ENCODE results near the gene ITGBL1.
"Not testable (repeated sequence)": the region's sequence is repeated elsewhere in the genome, so short reads cannot be mapped to it uniquely, and the experiment has no call there.

Gene ITGBL1

DNA sequence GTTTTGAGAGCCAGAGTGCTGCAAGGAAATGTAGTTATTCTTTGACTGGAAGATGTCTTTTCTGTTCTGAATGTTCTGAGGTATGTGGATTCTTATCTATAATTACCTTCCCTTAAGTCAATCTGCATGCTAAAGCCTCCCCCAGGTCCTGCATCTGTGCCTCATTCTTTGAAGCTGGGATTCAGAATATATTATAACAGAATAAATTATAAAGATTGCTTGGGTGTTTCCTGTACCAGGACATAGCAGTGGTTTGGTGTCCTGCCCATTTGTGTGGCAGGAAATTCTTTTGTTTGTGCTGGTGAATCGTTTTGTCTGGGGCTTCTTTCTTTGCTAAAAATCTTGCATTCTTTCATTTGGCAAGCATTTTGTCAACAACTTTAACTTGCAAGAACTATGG lies 60.2 kb downstream of the ITGBL1 start:
- no peak for DNase-seq (ENCODE audit: low spot score)

DNA sequence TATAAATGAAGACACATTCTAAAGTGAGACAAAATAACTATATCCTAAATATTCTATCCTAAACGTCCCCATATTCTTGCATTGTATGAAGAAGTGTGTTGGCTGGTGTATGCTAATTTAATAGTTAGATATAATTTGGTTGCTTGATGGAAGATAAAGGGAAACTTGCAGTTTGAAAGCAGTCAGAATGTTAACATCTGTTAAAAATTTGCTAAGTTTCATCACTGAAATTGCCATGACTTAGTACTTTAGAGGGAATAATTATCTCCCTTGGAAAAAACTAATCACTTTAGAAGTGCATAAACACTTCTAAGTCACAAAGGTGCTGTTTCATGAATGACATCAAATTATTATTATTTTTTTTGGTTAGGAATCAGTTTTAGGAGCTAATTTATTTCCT lies 61.6 kb downstream of the ITGBL1 start:
- no peak for DNase-seq (ENCODE audit: low spot score)

DNA sequence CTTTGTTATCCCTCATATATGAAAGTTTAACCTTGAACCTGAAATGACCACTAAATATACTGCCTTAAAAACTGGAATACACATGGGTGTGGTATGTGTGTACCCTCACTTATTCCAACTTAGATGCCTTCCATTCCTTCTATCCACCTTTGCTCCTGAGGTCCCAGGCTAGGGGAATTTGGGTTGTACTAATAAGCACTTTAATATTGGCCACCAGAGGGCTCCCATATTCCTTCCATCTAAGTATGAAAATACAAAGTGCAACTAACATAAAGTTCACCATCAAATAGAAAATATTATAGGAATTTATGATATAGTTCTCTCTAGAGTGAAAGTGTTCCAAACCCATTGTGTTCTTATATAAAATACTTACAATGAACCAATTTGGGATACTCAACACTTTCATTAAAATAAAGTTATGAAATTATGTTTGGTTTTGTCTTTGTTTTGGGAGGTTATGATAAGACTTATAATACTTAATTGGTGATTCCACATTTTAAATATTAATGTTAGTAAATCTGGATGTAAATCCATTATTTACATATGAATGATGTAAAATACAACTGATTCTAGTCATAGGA lies 62.3 kb downstream of the ITGBL1 start:
- DNase-seq (ENCODE audit: low spot score), result peak; percentile 58

DNA sequence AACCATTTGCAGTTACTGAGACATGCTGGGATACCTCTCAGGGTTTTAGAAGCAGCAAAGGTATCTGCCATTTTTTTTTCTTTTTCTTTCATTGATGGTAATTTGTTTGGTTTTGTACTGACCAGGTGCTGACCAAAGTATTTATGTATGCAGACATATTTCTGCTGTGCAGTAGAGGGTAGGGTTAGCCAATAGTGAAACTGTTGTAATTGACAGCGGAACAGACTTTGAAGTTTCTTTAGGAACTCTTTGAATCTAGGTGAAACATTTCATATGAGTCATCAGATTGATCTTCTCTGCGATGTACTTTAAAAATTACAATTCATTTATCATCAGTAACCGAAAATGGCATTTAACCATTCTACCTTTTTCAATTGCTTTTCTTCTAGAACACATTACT lies 63.0 kb downstream of the ITGBL1 start:
- DNase-seq (ENCODE audit: low spot score), result no peak

DNA sequence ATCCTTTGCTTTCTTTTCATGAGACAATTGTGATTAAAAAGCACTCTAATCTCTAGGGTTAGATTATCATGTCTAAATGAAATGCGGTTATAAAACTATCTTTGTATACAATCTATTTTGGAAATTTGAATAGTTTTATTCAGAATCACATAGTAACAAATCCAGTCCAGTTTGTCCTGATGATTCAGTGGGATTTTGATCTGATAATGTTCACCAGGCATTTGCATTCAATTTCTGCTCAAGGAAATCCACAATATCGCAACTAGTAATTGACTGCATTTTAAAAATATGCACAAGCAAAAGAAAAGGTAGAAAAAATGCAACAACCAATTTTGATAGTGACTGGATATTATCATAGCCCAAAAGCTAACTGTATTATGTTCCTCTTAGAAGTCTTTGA lies 63.8 kb downstream of the ITGBL1 start:
- no peak for DNase-seq (ENCODE audit: low spot score)

DNA sequence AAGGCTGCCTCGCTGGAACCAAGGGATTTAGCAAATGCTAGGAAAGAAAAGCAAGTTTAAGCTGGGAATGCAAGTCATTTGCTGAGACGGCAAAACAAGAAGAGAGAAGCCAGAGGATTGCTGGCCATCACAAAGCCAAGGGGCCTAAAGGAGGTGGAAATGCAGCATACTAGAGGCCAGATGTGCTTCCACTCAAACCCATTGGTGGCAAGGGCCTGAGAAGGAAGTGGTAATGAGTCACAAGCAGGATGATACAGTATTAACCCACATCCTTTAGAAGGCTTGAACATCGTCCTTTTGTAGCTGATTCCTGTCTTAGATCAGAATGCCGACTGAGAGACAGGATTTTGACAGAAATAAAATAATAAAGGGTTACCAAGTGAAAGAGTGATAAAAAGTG lies 68.2 kb downstream of the ITGBL1 start:
- DNase-seq (ENCODE audit: low spot score), result no peak

DNA sequence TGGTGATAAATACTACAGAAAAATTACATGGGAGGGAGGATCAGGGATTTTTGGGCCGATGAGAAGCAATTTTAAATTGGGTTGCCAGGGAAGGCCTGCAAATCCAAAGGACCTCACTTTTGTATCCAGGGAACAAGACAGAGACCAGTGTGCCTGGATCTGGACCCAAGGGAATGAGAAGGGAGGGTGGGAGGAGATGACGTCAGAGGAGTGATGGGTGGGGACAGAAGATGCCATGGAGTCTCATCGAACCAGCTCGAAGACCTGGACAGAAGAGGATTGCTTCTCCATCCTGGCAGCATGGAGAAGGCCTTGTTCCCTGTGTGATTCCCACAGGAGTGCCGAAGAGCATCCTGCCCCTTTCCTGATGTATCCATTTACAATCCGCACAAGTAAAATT lies 68.9 kb downstream of the ITGBL1 start:
- no peak for DNase-seq (ENCODE audit: low spot score)

DNA sequence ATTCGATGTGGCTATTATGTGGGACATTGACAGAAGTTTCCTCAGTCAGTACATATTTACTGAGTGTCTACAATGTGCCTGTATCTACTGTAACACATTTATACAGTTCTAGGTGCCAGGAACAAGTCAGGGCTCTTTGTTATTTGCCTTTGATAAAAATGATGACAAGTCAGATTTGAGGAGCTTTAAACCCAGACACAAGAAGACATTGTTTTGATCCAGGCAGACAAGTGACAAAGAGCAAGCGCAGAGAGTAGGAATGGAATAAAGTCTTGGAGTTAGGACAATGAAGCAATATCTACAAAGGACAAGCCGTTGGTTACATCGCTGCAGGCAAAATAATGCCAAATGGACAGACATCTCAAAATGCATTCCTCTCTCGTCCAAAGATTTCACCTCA lies 70.1 kb downstream of the ITGBL1 start:
- DNase-seq (ENCODE audit: low spot score), result no peak

DNA sequence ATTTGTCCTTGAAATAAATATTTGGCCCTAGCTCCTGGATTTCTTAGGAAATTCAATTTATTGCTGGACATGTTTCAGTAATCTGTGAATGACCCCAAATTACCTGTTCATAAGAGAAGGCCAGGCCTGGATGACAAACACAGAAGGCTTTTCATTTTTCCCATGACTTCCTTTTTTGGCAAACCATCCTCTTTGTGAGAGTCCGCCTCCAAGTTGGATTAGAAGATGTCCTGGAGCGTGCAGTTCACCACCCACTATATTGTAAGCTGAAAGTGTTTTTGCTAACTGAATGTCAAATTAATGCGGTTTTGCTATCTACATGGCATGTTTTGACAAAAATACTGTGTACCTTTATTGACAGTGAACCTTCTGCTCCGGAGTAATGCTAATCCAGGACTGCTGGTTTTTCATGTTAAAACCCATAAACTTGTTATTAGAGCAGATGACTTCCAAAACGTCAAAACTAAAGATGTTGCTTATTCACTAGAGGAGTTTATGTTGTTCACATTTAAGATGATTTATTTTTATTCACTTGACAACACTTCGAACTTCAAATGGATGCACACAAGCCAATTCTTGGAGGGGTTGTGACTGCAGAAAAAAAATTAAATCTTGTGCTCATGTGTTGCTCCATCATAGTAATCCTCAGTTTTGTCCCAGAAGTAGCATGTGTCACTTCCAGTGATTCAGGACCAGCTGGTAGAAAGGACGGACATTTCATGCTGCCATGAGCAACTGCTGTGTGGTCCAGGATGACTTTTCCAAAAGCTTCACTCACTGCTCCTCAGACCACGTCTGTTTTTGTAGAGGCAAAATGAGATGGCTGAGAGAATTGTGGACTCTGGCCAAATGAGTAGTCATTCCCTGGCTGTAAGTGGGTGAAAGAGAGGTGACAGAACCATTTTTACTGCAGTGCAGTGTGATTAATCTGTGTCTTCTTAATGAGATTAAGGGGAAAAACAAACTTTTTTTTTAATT lies 71.0 kb downstream of the ITGBL1 start:
- no peak for DNase-seq (ENCODE audit: low spot score)

DNA sequence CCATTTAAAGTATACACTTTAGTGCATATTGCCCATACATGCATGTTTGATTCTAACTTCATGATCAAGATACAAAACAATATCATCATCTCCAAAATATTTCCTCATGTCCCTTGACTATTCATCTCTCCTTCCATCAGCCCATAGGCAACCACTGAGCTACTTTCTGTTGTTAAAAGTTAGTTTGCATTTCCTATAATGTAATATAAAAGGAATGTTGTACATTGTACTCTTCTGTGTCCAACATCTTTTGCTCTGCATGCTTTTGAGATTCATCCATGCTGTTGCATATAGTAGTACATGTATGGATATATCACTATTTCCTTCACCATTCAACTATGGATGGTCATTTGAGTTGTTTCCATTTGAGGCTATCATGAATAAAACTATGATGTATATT lies 74.7 kb downstream of the ITGBL1 start:
- no peak for DNase-seq (ENCODE audit: low spot score)

DNA sequence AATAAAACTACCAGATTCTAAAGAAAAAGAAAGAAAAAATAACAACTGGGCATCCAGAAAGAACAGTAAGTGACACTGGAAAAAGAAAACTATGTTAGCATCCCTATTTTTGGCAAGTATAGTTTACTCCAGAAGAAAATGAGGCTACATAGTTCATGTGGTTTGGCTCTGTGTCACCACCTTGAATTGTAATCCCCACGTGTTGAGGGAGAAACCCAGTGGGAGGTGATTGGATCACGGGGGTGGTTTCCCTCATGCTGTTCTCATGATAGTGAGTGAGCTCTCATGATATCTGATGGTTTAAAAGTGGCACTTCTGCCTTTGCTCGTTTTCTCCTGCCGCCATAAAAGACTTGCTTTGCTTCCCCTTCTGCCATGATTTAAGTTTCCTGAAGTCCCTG lies 76.9 kb downstream of the ITGBL1 start:
- no peak for DNase-seq (ENCODE audit: low spot score)

DNA sequence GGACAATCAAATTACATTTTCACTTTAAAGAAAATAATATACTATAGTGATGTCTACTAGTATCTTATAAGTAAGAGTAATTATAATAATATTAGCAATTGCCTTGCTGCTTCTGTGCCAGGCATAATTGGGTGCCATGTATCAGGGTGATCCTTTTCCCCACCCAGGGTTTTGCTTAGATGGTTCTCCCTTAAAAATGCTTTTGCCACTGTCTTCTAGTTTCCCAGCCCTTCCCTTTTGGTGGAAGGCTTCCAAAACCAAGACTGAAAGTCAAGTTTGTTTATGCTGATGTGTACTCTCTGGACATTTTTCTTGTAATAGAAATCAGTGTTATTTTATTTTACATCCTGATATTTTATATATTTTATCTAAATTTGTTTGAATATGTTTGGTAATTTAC lies 77.8 kb downstream of the ITGBL1 start:
- DNase-seq (ENCODE audit: low spot score), result no peak

DNA sequence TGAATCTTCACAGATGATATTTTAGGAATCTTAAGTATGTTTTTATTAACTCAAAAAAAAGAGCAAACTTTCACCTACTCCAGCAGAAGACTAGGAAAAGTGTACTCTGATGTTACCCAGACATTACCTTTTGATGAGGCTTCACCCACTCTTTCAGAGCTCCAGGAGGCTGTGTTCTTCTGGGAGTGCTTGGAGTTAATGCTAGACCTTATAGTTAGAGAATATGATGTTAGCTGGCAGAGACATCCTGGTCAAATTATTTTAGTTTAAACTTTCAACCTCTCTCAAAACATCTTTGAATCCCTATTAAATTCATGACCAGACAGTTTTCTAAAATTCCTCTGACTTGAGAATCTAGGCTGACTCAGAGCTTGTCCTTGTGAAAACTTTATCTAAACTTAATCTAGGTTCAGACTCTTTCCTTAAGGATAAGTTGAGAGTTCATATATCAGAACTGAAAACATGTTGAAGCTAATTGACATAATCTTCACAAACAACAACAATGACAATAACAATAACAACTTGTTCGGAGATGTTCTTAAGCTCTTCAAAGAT lies 82.8 kb downstream of the ITGBL1 start:
- DNase-seq (ENCODE audit: low spot score), result no peak

DNA sequence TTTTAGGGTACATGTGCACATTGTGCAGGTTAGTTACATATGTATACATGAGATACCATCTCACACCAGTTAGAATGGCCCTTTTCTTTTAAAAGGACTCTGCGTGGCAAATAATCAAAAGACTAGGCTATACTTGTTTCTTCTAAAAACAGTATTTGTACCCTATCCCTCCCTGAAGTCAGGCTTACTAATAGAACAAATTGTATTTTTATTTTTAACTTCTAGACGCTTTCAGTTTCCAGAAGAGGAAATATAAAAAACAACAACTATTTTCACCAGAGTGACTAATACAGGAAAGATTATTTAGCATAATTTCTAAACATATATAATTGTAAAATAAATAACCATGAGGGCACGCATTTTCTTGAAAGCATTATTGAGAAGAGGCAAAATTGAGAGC lies 83.6 kb downstream of the ITGBL1 start:
- DNase-seq (ENCODE audit: low spot score), result no peak

DNA sequence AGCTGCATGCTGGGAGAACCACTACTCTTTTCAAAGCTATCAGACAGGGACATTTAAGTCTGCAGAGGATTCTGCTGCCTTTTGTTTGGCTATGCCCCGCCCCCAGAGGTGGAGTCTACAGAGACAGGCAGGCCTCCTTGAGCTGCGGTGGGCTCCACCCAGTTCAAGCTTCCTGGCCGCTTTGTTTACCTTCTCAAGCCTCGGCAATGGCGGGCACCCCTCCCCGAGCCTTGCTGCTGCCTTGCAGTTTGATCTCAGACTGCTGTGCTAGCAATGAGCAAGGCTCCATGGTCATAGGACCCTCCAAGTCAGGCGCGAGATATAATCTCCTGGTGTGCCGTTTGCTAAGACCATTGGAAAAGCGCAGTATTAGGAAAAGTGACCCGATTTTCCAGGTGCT lies 92.1 kb downstream of the ITGBL1 start:
- DNase-seq (ENCODE audit: low spot score), result not testable (repeated sequence)

DNA sequence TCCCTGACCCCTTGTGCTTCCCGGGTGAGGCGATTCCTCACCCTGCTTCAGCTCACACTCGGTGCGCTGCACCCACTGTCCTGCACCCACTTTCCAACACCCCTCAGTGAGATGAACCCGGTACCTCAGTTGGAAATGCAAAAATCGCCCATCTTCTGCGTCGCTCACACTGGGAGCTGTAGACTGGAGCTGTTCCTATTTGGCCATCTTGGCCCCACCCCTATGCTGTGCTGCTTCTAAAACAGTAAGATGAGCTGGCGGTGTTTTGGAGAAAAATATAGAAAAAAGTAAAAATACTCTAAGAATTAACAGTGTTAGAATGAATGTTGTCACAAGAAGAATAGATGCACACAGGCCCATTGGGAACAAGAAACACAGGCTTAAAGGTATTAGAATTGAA lies 92.5 kb downstream of the ITGBL1 start:
- DNase-seq (ENCODE audit: low spot score), result no peak

DNA sequence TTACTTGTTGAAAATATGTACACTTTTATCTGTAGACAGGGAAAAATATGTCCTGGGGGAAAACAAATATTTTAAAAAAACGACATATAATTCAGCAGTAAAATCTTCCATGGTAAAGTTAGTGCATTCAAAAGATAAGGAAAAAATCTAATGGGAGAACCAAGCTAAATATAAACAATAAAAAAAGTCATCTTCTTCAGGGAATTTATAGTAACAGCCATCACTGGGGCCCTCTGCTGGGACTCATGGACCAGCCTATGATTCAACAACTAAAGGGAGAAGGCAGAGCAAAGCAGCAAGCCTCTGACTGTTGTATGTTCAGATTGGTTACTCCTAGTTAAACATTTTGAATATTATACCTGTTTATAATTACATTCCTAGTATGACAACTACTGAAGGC lies 93.0 kb downstream of the ITGBL1 start:
- DNase-seq (ENCODE audit: low spot score), result no peak

DNA sequence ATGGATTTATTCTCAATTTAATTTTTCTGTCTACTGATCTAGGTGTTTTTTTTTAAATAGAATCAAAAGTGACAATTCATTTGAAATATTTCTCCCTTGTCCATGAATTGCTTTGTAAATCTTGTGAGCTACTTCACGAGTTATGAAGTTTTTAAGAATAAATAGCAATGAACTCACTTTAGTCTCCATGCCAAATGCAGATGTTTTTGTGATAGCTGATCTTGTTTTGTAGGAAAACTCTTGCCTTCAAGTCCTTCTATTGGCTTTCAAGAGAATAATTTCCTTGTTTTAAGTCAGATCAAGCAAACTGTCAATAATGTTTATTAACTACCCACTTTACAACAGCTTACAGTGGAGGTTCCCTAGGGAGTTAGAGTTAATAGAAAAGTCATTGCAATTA lies 99.8 kb downstream of the ITGBL1 start:
- no peak for DNase-seq (ENCODE audit: low spot score)

DNA sequence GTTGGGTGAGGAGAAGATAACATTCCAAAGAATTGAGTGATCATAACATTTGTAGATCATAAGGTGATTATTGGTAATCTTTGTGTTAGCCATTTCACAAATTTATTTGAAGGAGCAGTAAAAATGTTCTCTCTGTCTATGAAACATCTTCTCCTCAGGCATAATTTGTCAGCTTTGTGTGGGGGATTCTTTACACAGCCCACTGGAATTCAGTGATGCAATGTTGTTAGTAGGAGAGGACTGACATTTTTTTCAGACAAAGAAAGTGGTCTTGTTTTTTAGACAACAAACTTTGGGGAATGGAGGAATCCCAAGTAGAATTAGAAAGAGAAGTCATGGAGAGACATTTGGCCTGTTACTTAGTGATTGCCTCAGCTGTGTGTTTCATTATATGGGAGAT lies 100.3 kb downstream of the ITGBL1 start:
- no peak for DNase-seq (ENCODE audit: low spot score)

DNA sequence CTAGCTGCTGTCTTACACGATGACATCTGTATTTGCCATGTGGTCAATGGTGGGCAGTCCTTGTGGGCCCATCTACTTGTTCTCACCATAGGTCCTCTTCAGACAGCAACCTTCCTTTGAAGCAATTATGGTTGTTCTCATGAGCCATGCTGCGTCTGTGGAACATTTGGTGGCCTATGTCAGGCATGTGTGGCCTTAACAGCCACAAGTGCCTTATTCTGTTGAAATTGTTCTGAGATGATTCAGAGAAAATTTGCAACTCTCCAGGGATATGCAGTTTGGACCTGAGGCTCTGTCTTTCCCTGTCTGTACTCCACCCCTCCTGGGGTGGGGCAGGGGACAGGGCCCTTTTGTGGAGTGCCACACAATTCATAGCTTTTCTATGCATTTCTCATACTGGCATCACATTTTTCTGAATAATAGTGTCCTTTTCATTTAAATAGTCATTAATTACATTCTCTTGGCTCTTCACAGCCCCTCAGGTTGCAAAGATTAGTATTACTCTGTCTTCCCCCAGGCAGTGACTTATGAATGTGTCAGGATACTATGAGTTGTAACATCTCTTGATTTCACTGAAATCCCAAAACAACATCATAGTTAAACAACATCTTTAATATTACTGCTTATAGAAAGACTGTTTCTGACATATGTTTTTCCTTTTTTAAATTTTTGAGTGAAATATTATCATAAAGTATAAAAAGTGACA lies 102.1 kb downstream of the ITGBL1 start:
- no peak for DNase-seq (ENCODE audit: low spot score)

DNA sequence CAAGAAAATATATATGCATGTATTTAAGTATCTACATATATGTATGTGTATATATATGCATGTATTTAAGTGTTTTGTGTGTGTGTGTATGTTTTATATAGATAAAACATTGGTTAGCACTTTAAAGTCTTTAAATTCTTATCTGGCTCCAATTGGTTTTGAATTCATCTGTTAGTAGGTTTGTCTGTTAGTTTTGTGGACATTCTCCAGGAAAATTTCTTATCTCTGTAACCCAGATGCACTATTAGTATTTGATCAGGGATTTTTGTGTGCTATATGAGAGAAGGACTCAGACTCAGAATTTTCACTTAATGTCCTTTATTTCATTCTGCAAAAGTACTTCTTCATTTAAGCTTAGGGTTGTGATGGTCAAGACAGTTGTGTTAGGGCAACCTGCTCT lies 103.1 kb downstream of the ITGBL1 start:
- DNase-seq (ENCODE audit: low spot score), result peak; percentile 32

DNA sequence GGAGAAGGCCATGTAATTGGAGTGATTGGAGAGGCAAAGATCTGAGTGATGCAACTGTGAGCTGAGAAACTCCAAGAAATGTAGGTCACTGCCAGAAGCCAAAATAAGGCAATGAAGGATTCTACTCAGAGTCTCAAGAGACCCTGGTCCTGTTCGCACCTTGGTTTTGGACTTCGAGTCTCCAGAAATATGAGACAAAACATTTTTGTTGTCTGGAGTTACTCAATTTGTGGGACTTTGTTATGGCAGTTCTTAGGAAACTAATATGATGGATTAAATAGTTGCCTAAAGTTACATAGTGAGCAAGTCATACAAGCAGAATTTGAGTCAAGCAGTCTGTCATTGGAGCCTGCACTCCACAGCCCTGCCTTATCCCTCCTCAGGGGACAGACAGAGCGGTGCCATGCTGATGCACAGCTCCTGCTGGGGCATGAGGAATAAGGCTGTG lies 104.2 kb downstream of the ITGBL1 start:
- no peak for DNase-seq (ENCODE audit: low spot score)

DNA sequence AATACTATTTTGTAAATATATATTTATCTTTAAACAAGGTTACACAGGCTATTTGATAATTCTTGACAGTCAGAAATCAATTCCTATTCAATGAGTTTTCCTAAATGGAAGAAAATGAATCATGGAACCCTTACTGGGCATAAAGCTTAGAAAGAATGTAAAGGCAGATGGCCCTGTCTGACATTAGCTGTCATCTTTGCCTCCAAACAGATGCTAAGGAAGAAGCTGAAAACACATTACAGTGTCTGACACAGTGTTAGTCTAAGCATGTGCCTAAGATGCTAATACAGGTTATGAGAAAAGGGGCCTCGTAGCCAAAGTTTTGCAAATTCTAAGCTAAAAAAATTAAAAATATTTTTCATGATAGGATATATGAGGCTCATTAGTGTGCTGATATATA lies 112.8 kb downstream of the ITGBL1 start:
- DNase-seq (ENCODE audit: low spot score), result no peak

All from hematopoietic multipotent progenitor cell treated with erythropoietin and hydrocortisone succinate and interleukin-3 and kit ligand, for 17 days (in vitro differentiated cells).